HG03060 (cell line): ENCODE measurements around the gene SEMA4D.

Source experiments
- ATAC-seq: cut with Tn5 transposase; IDR thresholded peaks from one replicate; pipeline ENCODE4 v1.9.1; 2021; ENCODE audit warnings: low read depth, moderate number of reproducible peaks; ENCODE audit not compliant: unreplicated experiment

Gene SEMA4D

GRCh38 chr9:89497978-89498851 lies at the start of gene SEMA4D:
Gene SEMA4D, minus strand, starts transcription at chr9:89498113. Its CDS starts 92,657 bp downstream, at chr9:89405456.
- no peak for ATAC-seq

GRCh38 chr9:89547000-89547399 lies 49.1 kb upstream of the SEMA4D start:
- ATAC-seq = no peak

GRCh38 chr9:89544279-89544661 lies 46.4 kb upstream of the SEMA4D start:
- no peak for ATAC-seq

GRCh38 chr9:89543621-89544278 lies 45.8 kb upstream of the SEMA4D start:
- no peak for ATAC-seq

GRCh38 chr9:89543111-89543510 lies 45.2 kb upstream of the SEMA4D start:
- no peak for ATAC-seq

- no peak for ATAC-seq
These were observed 44.6 kb upstream of the SEMA4D start for GRCh38 chr9:89542401-89543021.

GRCh38 chr9:89541798-89542197 lies 43.9 kb upstream of the SEMA4D start:
- ATAC-seq = no peak

- ATAC-seq = no peak
These were observed 41.5 kb upstream of the SEMA4D start for GRCh38 chr9:89539374-89539773.

GRCh38 chr9:89538871-89539270 lies 41.0 kb upstream of the SEMA4D start:
- ATAC-seq = no peak

GRCh38 chr9:89537166-89537565 lies 39.3 kb upstream of the SEMA4D start:
- ATAC-seq = no peak

GRCh38 chr9:89536600-89536999 lies 38.7 kb upstream of the SEMA4D start:
- no peak for ATAC-seq

- no peak for ATAC-seq
These were observed 38.2 kb upstream of the SEMA4D start for GRCh38 chr9:89536145-89536574.

- ATAC-seq = no peak
These were observed 37.5 kb upstream of the SEMA4D start for GRCh38 chr9:89535461-89535860.

- no peak for ATAC-seq
These were observed 36.8 kb upstream of the SEMA4D start for GRCh38 chr9:89534515-89535287.

- ATAC-seq = no peak
These were observed 35.6 kb upstream of the SEMA4D start for GRCh38 chr9:89533411-89534095.

GRCh38 chr9:89532944-89533343 lies 35.0 kb upstream of the SEMA4D start:
- ATAC-seq = no peak

- no peak for ATAC-seq
These were observed 34.6 kb upstream of the SEMA4D start for GRCh38 chr9:89532478-89532877.

GRCh38 chr9:89531766-89532165 lies 33.9 kb upstream of the SEMA4D start:
- ATAC-seq = no peak

- no peak for ATAC-seq
These were observed 32.8 kb upstream of the SEMA4D start for GRCh38 chr9:89530726-89531125.
